22Rv1 (cell line): ENCODE results near the gene MYRIP.

ENCODE experiments used
- ZFX ChIP-seq: fragments of 450-650 bp; IDR thresholded peaks from 2 replicates; pipeline ENCODE4 v1.6.1; 2017; ENCODE audit warnings: antibody characterized with exemption, borderline replicate concordance
- TF ChIP-seq, protein P1 (sequence below): fragments of 450-650 bp; IDR thresholded peaks from 2 replicates; pipeline ENCODE4 v1.5.1; 2017; ENCODE audit warnings: mild to moderate bottlenecking

DNA sequence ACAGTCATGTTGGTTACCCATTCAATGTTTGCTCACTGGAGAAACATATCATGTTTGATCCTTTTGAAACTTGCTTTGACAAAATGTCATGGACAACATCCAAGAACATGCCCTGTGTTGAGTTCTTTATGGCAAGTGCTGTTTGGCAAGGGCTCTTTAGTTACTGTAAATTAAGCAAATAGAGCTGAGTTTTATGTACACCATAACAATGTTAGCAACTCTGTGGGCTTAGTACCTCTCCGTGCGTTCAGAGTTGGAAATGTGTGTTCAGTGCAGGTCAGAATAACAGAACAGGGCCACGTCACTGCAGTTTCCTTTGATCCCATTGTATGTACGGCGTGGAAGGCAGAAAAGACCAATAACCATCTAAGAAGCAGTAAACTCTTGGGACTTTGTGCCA, 132.5 kb downstream of the MYRIP start:
- TF ChIP-seq, protein P1, sequence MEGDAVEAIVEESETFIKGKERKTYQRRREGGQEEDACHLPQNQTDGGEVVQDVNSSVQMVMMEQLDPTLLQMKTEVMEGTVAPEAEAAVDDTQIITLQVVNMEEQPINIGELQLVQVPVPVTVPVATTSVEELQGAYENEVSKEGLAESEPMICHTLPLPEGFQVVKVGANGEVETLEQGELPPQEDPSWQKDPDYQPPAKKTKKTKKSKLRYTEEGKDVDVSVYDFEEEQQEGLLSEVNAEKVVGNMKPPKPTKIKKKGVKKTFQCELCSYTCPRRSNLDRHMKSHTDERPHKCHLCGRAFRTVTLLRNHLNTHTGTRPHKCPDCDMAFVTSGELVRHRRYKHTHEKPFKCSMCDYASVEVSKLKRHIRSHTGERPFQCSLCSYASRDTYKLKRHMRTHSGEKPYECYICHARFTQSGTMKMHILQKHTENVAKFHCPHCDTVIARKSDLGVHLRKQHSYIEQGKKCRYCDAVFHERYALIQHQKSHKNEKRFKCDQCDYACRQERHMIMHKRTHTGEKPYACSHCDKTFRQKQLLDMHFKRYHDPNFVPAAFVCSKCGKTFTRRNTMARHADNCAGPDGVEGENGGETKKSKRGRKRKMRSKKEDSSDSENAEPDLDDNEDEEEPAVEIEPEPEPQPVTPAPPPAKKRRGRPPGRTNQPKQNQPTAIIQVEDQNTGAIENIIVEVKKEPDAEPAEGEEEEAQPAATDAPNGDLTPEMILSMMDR: no peak
- no peak for TF ChIP-seq ZFX
